Neutrophil (primary cell): Measurements from ENCODE around the gene POU3F1.

Source experiments
- H3K27ac ChIP-seq: fragments of 200-600 bp; sonication (generic); 2 replicates; pipeline ENCODE4 v1.5.1; 2016; ENCODE audit warnings: mild to moderate bottlenecking, moderate library complexity
- H3K27me3 ChIP-seq: fragments of 200-600 bp; sonication (generic); 2 replicates; pipeline ENCODE4 v1.6.0; 2016; ENCODE audit warnings: mild to moderate bottlenecking
- H3K36me3 ChIP-seq: fragments of 200-600 bp; sonication (generic); 2 replicates; pipeline ENCODE4 v1.5.1; 2017
- H3K4me1 ChIP-seq, 2 experiments: fragments of 200-600 bp in 1 of 2; sonication (generic) in 1 of 2; 1 replicate in 1 of 2; 2 replicates in 1 of 2; pipeline versions ENCODE4 v1.5.1 to v1.6.1; 2013 to 2016; ENCODE audit warnings: low read depth in 1 of 2, low read length in 1 of 2, mild to moderate bottlenecking in 1 of 2, moderate library complexity in 1 of 2; ENCODE audit not compliant: control insufficient read depth in 1 of 2, insufficient read depth in 1 of 2
- H3K4me3 ChIP-seq, 2 experiments: fragments of 200-600 bp in 1 of 2; sonication (generic) in 1 of 2; 1 replicate in 1 of 2; 2 replicates in 1 of 2; pipeline ENCODE4 v1.5.1; 2013 to 2016; ENCODE audit warnings: low read depth in 1 of 2, low read length in 1 of 2, mild to moderate bottlenecking in 1 of 2, moderate library complexity in 1 of 2
- H3K9me3 ChIP-seq: fragments of 200-600 bp; sonication (generic); 2 replicates; pipeline ENCODE4 v1.5.1; 2016
- CTCF ChIP-seq: fragments of 200-600 bp; sonication (generic); IDR thresholded peaks from 2 replicates; pipeline ENCODE4 v1.5.1; 2016; ENCODE audit warnings: antibody characterized with exemption

Gene POU3F1

GRCh38 chr1:38064197-38064903, 17.8 kb upstream of the POU3F1 start:
- no peak overlapping the region for H3K27ac ChIP-seq
- H3K4me3 ChIP-seq, result no peak overlapping the region
- H3K9me3 ChIP-seq, result no peaks in the 10 kb centered on the region
- no peaks in the 10 kb centered on the region for H3K4me1 ChIP-seq
- peaks cover 68% of the 10 kb centered on the region for H3K27me3 ChIP-seq
- no peaks in the 10 kb centered on the region for H3K36me3 ChIP-seq
- no peak for TF ChIP-seq CTCF

- no peak for TF ChIP-seq CTCF
- no peaks in the 10 kb centered on the region for H3K36me3 ChIP-seq
- no peak overlapping the region for H3K4me3 ChIP-seq
- H3K4me1 ChIP-seq, result no peaks in the 10 kb centered on the region
- H3K9me3 ChIP-seq, result no peaks in the 10 kb centered on the region
- H3K27ac ChIP-seq, result no peak overlapping the region
- peaks cover 68% of the 10 kb centered on the region for H3K27me3 ChIP-seq
Observed at GRCh38 chr1:38063616-38064015, 17.0 kb upstream of the POU3F1 start.

GRCh38 chr1:38062361-38063288, 16.0 kb upstream of the POU3F1 start:
- Histone ChIP-seq H3K4me3 (no peak overlapping the region), H3K27ac (no peak overlapping the region), H3K36me3 (no peaks in the 10 kb centered on the region), H3K27me3 (peaks cover 62% of the 10 kb centered on the region), H3K4me1 (no peaks in the 10 kb centered on the region), H3K9me3 (no peaks in the 10 kb centered on the region)
- TF ChIP-seq CTCF, result no peak

- Histone ChIP-seq H3K4me1 (no peaks in the 10 kb centered on the region), H3K9me3 (no peaks in the 10 kb centered on the region), H3K4me3 (no peak overlapping the region), H3K27me3 (peaks cover 63% of the 10 kb centered on the region), H3K27ac (no peak overlapping the region), H3K36me3 (no peaks in the 10 kb centered on the region)
- no peak for TF ChIP-seq CTCF
Observed at GRCh38 chr1:38061883-38062328, 15.3 kb upstream of the POU3F1 start.

- no peaks in the 10 kb centered on the region for H3K9me3 ChIP-seq
- no peaks in the 10 kb centered on the region for H3K4me1 ChIP-seq
- H3K4me3 ChIP-seq, result no peak overlapping the region
- H3K27ac ChIP-seq, result no peak overlapping the region
- H3K36me3 ChIP-seq, result no peaks in the 10 kb centered on the region
- peaks cover 65% of the 10 kb centered on the region for H3K27me3 ChIP-seq
- TF ChIP-seq CTCF, result no peak
Observed at GRCh38 chr1:38061290-38061689, 14.7 kb upstream of the POU3F1 start.
